GM18505 (cell line): ENCODE data around the gene RASSF8.

Source experiments
- ATAC-seq: cut with Tn5 transposase; IDR thresholded peaks from one replicate; pipeline ENCODE4 v1.9.1; 2021; ENCODE audit not compliant: unreplicated experiment
- POLR2A ChIP-seq: IDR thresholded peaks from 4 replicates; pipeline ENCODE4 v1.6.1; 2011; ENCODE audit warnings: borderline replicate concordance; ENCODE audit not compliant: insufficient read depth, insufficient read length; ENCODE audit errors: extremely low read depth

RASSF8 gene, protein sequence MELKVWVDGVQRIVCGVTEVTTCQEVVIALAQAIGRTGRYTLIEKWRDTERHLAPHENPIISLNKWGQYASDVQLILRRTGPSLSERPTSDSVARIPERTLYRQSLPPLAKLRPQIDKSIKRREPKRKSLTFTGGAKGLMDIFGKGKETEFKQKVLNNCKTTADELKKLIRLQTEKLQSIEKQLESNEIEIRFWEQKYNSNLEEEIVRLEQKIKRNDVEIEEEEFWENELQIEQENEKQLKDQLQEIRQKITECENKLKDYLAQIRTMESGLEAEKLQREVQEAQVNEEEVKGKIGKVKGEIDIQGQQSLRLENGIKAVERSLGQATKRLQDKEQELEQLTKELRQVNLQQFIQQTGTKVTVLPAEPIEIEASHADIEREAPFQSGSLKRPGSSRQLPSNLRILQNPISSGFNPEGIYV

GRCh38 chr12:25958428-25959070 is at the start of gene RASSF8:
Gene RASSF8 (plus strand): TSS chr12:25958682. CDS start chr12:26055344, 96,662 bp downstream.
- no peak for TF ChIP-seq POLR2A
- ATAC-seq = peak; percentile 84

DNA sequence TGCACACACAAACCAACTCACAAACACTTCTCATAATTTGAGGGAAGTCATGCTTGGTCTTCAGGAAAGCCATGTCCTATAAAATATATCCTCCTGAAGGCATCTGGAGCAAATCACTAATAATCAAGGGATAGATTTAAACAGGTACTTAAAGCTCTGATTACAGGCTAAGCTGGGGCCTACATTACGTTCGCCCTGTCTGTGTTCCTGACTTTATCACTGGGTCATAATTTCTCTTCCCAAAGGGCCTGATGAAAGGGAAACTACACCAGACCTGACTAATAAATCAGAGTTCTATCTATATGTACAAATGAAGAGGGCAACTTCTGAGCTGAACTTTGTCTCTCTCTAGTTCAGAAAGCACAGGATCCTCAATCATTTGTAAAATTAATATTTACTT is 43.9 kb upstream of the RASSF8 start:
- no peak for ATAC-seq
- TF ChIP-seq POLR2A = no peak

GRCh38 chr12:25924491-25925001 is 33.9 kb upstream of the RASSF8 start:
- no peak for ATAC-seq
- no peak for TF ChIP-seq POLR2A

GRCh38 chr12:25925064-25925463 is 33.4 kb upstream of the RASSF8 start:
- TF ChIP-seq POLR2A = no peak
- ATAC-seq = no peak

DNA sequence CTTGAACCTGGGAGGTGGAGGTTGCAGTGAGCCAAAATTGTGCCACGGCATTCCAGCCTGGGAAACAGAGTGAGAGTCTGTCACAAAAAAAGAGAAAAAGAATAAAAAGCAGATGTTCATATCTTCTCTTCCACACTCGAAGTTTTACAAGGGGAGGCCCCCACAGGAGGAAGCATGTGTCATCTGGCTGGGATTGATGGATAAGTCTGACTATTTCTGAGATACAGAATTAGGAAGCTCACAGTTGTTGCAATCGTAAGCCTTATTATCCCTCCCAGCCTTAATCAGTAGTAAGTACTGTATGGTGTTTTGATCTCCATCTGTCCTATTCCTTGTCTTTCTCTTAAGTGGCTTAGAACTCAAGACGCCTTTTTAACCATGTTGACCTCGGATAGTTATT is 31.9 kb upstream of the RASSF8 start:
- TF ChIP-seq POLR2A = no peak
- no peak for ATAC-seq

DNA sequence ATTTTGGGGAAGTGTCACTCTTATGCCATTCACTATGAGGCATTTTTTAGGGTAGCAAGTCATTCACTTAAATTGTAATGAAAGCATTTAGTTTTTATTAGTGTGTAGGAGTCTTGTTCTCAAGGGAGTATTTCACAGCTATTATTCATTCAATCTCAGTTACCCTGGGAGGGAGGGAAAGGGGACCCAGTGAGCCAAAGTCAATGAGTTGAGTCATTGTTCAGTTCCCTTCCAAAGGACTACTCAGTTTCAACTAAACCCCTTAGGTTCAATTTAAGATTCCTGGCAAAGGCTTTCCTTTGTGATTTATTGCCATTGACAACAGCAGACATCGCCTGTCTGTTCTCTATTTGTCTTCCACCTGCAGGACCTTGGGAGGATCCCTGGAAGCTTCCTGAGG is 29.3 kb upstream of the RASSF8 start:
- no peak for ATAC-seq
- no peak for TF ChIP-seq POLR2A

DNA sequence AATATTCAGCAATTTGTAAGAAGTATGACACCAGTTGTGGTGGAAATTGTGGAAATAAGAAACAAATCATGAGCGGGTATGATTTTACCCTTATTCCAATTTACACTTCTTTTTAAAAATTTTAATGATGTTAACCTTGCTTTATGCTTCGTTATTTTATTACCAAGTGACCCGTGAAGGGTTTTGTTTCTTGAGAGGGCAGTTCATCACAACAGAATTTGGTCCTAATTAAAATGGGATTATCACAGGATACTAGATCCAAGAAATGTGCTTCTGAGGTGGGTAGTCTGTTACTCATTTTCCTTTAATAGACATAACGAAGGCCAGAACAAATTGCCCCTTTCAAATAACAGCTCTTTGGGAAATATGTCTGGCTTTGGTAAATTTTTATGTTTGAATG is 25.5 kb upstream of the RASSF8 start:
- no peak for TF ChIP-seq POLR2A
- no peak for ATAC-seq

- no peak for TF ChIP-seq POLR2A
- ATAC-seq = no peak
Observed at GRCh38 chr12:25934456-25934855, 24.0 kb upstream of the RASSF8 start.

- no peak for ATAC-seq
- TF ChIP-seq POLR2A = no peak
Observed at GRCh38 chr12:25935355-25936144, 22.9 kb upstream of the RASSF8 start.

DNA sequence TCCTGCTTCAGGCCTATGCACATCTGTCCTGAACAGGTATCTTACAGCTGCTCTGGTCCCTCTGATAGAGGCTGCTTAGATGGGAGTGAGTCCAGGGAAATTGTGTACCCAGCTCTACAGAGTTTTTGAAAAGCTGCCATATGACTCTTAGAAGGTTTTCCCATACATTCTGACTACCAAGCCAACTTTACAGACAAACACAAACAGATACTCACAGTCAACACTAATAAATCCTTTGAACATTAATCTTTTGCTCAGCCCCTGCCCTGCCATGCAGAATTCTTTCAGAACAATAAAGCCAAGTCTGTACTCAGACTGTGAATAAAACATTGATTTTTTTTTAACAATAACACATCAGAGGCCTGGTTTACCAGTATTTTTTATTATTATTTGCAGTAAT is 21.4 kb upstream of the RASSF8 start:
- TF ChIP-seq POLR2A = no peak

DNA sequence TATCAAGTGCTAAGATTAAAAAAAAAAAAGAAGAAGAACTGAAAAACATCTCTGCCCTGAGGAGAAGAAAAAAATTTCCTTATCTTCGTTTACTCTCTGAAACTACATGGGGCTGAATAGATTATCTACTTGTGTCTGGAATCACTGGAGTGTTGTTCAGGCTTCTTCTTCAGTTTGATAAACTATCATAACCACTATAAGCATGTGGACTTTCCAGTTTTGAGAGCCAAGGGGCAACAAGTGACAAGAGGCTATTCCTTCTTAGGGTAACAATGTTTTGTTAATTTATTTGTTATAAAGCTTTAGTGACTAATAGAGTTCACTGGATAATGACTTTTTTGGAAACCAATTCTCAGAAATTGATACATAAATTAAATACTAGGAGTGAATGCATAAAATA is 19.9 kb upstream of the RASSF8 start:
- no peak for ATAC-seq
- TF ChIP-seq POLR2A = no peak

More for the DNA sequence above, 21.4 kb upstream of the RASSF8 start:
- no peak for ATAC-seq

DNA sequence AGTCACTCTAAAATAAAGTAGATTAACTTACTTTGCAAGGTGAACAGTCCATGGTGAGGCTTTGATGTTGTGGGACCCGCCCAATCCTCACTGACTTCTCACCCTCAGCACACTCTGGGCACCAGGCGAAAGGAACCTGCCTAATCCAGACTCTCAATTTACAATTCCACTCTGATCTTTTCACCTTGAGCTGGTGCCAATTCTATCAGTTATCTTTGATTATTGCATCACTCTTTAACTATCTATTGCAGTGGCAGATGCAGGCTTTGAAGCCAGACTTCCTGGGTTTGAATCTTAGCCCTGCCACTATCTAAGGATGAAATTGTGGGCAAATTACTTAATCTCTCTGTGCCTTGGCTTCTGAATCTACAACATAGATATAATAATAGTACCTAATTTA is 18.9 kb upstream of the RASSF8 start:
- ATAC-seq = no peak
- TF ChIP-seq POLR2A = no peak

DNA sequence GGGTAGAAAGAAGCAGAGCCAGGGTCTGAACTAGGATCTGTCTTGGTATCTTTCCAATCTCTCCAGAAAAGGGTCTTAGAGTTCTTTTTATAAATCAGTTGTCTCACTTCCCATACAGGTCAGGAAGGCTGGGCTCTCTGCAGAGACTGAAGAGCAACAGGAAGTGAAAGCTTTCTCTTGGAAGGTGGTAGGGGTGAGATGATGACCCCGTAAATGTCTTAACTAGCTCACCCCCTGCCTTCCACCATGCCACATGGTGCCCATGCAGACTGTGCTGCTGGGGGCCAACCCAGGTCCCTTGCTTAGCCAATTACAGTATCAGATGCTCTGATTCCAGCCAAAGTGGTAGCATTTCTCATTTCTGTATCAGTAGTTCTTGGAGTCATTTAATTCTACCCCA is 17.6 kb upstream of the RASSF8 start:
- no peak for ATAC-seq
- TF ChIP-seq POLR2A = no peak
